ENCODE measurements around the gene RIT2.

DNA sequence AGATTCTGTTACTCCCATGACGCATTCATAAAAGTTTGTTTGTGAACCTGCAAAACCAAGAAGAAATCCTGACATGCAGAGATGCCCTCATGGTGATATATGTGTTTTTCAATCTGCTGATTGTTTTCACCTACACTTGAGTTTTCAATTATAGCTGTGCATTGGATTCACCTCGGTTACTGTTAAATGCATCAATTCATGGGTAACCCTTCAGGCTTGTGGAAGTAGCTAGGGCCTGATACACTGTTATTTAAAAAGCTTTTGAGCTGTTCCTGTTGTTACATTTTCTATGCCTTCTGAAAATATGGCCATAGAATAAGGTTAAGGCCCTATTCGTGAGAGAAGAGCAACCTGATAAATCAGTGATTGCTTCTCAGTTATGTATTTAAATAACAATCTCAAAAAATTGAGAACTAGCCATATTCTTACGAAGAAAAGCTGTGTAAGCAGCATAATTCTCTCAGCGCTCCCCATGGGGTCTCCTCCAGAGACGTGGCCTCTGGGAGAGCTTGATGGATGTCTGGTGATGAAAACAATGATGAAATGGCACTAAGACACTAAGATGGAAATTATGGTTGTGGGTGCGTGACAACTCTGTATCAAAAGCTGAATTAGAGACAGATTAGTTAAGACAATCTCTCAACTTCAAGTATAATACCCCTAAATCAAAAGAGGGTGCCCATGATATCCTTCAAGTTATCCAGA is 60.5 kb downstream of the RIT2 start:
- TF ChIP-seq, protein P1, sequence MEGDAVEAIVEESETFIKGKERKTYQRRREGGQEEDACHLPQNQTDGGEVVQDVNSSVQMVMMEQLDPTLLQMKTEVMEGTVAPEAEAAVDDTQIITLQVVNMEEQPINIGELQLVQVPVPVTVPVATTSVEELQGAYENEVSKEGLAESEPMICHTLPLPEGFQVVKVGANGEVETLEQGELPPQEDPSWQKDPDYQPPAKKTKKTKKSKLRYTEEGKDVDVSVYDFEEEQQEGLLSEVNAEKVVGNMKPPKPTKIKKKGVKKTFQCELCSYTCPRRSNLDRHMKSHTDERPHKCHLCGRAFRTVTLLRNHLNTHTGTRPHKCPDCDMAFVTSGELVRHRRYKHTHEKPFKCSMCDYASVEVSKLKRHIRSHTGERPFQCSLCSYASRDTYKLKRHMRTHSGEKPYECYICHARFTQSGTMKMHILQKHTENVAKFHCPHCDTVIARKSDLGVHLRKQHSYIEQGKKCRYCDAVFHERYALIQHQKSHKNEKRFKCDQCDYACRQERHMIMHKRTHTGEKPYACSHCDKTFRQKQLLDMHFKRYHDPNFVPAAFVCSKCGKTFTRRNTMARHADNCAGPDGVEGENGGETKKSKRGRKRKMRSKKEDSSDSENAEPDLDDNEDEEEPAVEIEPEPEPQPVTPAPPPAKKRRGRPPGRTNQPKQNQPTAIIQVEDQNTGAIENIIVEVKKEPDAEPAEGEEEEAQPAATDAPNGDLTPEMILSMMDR (IDR thresholded peaks at IDR 0.05; ENCODE audit: low read depth, low read length), result no peak
- TF ChIP-seq EZH2phosphoT487 (IDR thresholded peaks at IDR 0.05; ENCODE audit: low read depth), result no peak

Data from OCI-LY3 (cell line).